ENCODE results near the gene ORC5. TPM values are rescaled to one million over a fixed set of nuclear protein-coding genes. Genes with fewer than 3 reads are reported as not detected.

Gene ORC5
- total RNA-seq, 1 experiment from 2014 or later: 25.9 TPM

DNA sequence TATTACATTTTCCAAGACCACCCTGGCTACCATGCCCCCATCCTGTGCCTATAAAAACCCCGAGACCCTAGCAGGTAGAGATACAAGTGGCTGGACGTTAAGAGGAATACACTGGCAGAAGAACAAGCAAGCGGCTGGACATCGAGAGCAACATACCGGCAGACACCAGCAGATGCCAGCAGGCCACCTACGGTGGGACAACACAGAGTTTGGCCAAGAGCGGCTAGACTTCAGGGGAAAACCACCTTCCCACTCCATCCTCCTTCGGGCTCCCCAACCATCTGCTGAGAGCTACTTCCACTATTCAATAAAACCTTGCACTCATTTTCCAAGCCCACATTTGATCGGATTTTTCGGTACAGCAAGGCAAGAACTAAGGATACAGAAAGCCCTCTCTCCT is 70.3 kb downstream of the ORC5 start:
- no peak overlapping the region for H2BK15ac ChIP-seq (ENCODE audit: low read depth, low read length)
- no peak overlapping the region for H2BK120ac ChIP-seq (ENCODE audit: low read depth, low read length, poor library complexity, severe bottlenecking)
- H3K14ac ChIP-seq (ENCODE audit: insufficient read depth, low read length): no peak overlapping the region
- H4K20me1 ChIP-seq (ENCODE audit: control insufficient read depth, insufficient read depth, insufficient read length): no peaks in the 10 kb centered on the region
- H4K91ac ChIP-seq (ENCODE audit: insufficient read length, low read depth, low read length): no peak overlapping the region
- H3K4ac ChIP-seq (ENCODE audit: low read depth, low read length): no peak overlapping the region
- no peak overlapping the region for H2BK5ac ChIP-seq (ENCODE audit: insufficient read length, low read length)
- Mint-ChIP-seq H3K9me3 (no peaks in the 10 kb centered on the region), H3K4me1 (0 out of 4 replicates have a peak, but pooled peaks cover 0 to 5% of the 10 kb centered on the region in 2 experiments), H3K4me3 (no peak overlapping the region), H3K27me3 (ENCODE audit: low read depth) (no peaks in the 10 kb centered on the region), H3K27ac (peak overlapping the region in 1 of 3 experiments; percentile 44; a peak in 1 of 7 replicates), H3K36me3 (ENCODE audit: insufficient read depth in 1 of 3, low read depth in 3 of 3) (peaks cover 0 to 8% (median 7%) of the 10 kb centered on the region in 3 experiments; a peak in 4 of 7 replicates)
- H3K9me3 ChIP-seq (ENCODE audit: control insufficient read depth, low read depth, low read length): no peaks in the 10 kb centered on the region
- no peak overlapping the region for H2BK20ac ChIP-seq (ENCODE audit: low read depth, low read length, poor library complexity, severe bottlenecking)
- peak; percentile 22 for DNase-seq
- no peak overlapping the region for H4K8ac ChIP-seq (replicated peaks; ENCODE audit: insufficient read length, low read depth, low read length)
- H3K56ac ChIP-seq (ENCODE audit: insufficient read length, low read depth, low read length): no peak overlapping the region
- H2BK12ac ChIP-seq (ENCODE audit: insufficient read length, low read depth, low read length): no peak overlapping the region
- H3K18ac ChIP-seq (ENCODE audit: insufficient read length, low read depth, low read length): no peak overlapping the region
- no peak overlapping the region for H4K5ac ChIP-seq (ENCODE audit: insufficient read length, low read depth, low read length)
- no CpG with 5 or more reads among the region's 10 CpGs for WGBS (ENCODE audit: extremely low coverage, insufficient read length, low lambda C conversion rate)
- no peak overlapping the region for H2AFZ ChIP-seq (ENCODE audit: low read length)
- no peak overlapping the region for H3K9ac ChIP-seq (ENCODE audit: extremely low read depth, insufficient read length, low read length)
- TF ChIP-seq, protein P1, sequence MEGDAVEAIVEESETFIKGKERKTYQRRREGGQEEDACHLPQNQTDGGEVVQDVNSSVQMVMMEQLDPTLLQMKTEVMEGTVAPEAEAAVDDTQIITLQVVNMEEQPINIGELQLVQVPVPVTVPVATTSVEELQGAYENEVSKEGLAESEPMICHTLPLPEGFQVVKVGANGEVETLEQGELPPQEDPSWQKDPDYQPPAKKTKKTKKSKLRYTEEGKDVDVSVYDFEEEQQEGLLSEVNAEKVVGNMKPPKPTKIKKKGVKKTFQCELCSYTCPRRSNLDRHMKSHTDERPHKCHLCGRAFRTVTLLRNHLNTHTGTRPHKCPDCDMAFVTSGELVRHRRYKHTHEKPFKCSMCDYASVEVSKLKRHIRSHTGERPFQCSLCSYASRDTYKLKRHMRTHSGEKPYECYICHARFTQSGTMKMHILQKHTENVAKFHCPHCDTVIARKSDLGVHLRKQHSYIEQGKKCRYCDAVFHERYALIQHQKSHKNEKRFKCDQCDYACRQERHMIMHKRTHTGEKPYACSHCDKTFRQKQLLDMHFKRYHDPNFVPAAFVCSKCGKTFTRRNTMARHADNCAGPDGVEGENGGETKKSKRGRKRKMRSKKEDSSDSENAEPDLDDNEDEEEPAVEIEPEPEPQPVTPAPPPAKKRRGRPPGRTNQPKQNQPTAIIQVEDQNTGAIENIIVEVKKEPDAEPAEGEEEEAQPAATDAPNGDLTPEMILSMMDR (conservative IDR thresholded peaks at IDR 0.05): no peak
- H3K27me3 ChIP-seq (ENCODE audit: insufficient read depth, low read length): no peaks in the 10 kb centered on the region
- H3T11ph ChIP-seq (ENCODE audit: low read length): no peak overlapping the region
- H2AK5ac ChIP-seq (ENCODE audit: insufficient read length, low read length): no peak overlapping the region
- H3K23ac ChIP-seq (ENCODE audit: insufficient read length, low read depth, low read length): no peak overlapping the region
- H3K4me2 ChIP-seq (ENCODE audit: insufficient read depth, insufficient read length, low read length): no peak overlapping the region
- no peaks in the 10 kb centered on the region for H3K4me1 ChIP-seq (ENCODE audit: insufficient read depth, low read length)
- H3K79me1 ChIP-seq (ENCODE audit: insufficient read depth, low read depth, low read length, poor library complexity, severe bottlenecking): no peaks in the 10 kb centered on the region
- no peaks in the 10 kb centered on the region for H3K79me2 ChIP-seq (ENCODE audit: insufficient read depth, low read length)
- no peaks in the 10 kb centered on the region for H3K23me2 ChIP-seq (ENCODE audit: insufficient read length, low read depth, low read length, poor library complexity, severe bottlenecking)
- no peak overlapping the region for H3K27ac ChIP-seq (ENCODE audit: insufficient read length, low read depth, low read length)
